ENCODE results near the gene SPC24. TPM values are rescaled to one million over a fixed set of nuclear protein-coding genes. Genes with fewer than 3 reads are reported as not detected.
A peak's percentile ranks its signal among the peaks of the same experiment; 100 is the strongest.

The SPC24 gene
- total RNA-seq, 1 experiment from 2014 or later: 36.4 TPM

- intact Hi-C loops (cut with micrococcal nuclease; ENCODE audit: unreplicated experiment): no loop called here
- CTCF ChIA-PET: no interaction called here
- Mint-ChIP-seq H3K36me3 (ENCODE audit: insufficient read depth, unreplicated experiment) (peaks cover 8% of the 10 kb centered on the region), H3K9me3 (ENCODE audit: low read depth, unreplicated experiment) (no peaks in the 10 kb centered on the region), H3K4me1 (ENCODE audit: low read depth, unreplicated experiment) (no peaks in the 10 kb centered on the region), H3K27me3 (ENCODE audit: unreplicated experiment) (no peaks in the 10 kb centered on the region), H3K4me3 (ENCODE audit: low read depth, unreplicated experiment) (no peak overlapping the region), H3K27ac (ENCODE audit: unreplicated experiment) (no peak overlapping the region)
- no TSS peak for BruUV-seq (replicated peaks)
- TF ChIP-seq CTCF (IDR thresholded peaks at IDR 0.05; ENCODE audit: unreplicated experiment): no peak
- DNase-seq: peak; percentile 18
Observed at GRCh38 chr19:11168568-11168967, 13.0 kb upstream of the SPC24 start.

- H3K27ac Mint-ChIP-seq (ENCODE audit: unreplicated experiment): no peak overlapping the region
- no TSS peak for BruUV-seq (replicated peaks)
- intact Hi-C loops (cut with micrococcal nuclease; ENCODE audit: unreplicated experiment): no loop called here
- DNase-seq: no peak
- no peak overlapping the region for H3K4me3 Mint-ChIP-seq (ENCODE audit: low read depth, unreplicated experiment)
- TF ChIP-seq CTCF (IDR thresholded peaks at IDR 0.05; ENCODE audit: unreplicated experiment): no peak
- H3K4me1 Mint-ChIP-seq (ENCODE audit: low read depth, unreplicated experiment): no peaks in the 10 kb centered on the region
- H3K36me3 Mint-ChIP-seq (ENCODE audit: insufficient read depth, unreplicated experiment): peaks cover 4% of the 10 kb centered on the region
- no peaks in the 10 kb centered on the region for H3K27me3 Mint-ChIP-seq (ENCODE audit: unreplicated experiment)
- CTCF ChIA-PET: interaction anchor here (1.1 kb wide), 1 partner anchor 10 kb away, joined by 3 read pairs; no protein-coding TSS in a partner anchor
- no peaks in the 10 kb centered on the region for H3K9me3 Mint-ChIP-seq (ENCODE audit: low read depth, unreplicated experiment)
Observed at GRCh38 chr19:11166281-11167142, 10.9 kb upstream of the SPC24 start.

GRCh38 chr19:11165486-11166030 lies 10.0 kb upstream of the SPC24 start:
- H3K27ac Mint-ChIP-seq (ENCODE audit: unreplicated experiment): no peak overlapping the region
- no peaks in the 10 kb centered on the region for H3K9me3 Mint-ChIP-seq (ENCODE audit: low read depth, unreplicated experiment)
- CTCF ChIA-PET: no interaction called here
- H3K4me3 Mint-ChIP-seq (ENCODE audit: low read depth, unreplicated experiment): no peak overlapping the region
- intact Hi-C loops (cut with micrococcal nuclease; ENCODE audit: unreplicated experiment): no loop called here
- H3K36me3 Mint-ChIP-seq (ENCODE audit: insufficient read depth, unreplicated experiment): peaks cover 4% of the 10 kb centered on the region
- DNase-seq: no peak
- H3K4me1 Mint-ChIP-seq (ENCODE audit: low read depth, unreplicated experiment): no peaks in the 10 kb centered on the region
- BruUV-seq (replicated peaks): no TSS peak
- no peaks in the 10 kb centered on the region for H3K27me3 Mint-ChIP-seq (ENCODE audit: unreplicated experiment)
- TF ChIP-seq CTCF (IDR thresholded peaks at IDR 0.05; ENCODE audit: unreplicated experiment): no peak

GRCh38 chr19:11164879-11165406 lies 9.4 kb upstream of the SPC24 start:
- intact Hi-C loops (cut with micrococcal nuclease; ENCODE audit: unreplicated experiment): no loop called here
- no peaks in the 10 kb centered on the region for H3K27me3 Mint-ChIP-seq (ENCODE audit: unreplicated experiment)

More at GRCh38 chr19:11164879-11165406, 9.4 kb upstream of the SPC24 start:
- Mint-ChIP-seq H3K9me3 (ENCODE audit: low read depth, unreplicated experiment) (no peaks in the 10 kb centered on the region), H3K36me3 (ENCODE audit: insufficient read depth, unreplicated experiment) (peaks cover 3% of the 10 kb centered on the region), H3K27ac (ENCODE audit: unreplicated experiment) (no peak overlapping the region), H3K4me3 (ENCODE audit: low read depth, unreplicated experiment) (no peak overlapping the region), H3K4me1 (ENCODE audit: low read depth, unreplicated experiment) (no peaks in the 10 kb centered on the region)
- DNase-seq: no peak
- no TSS peak for BruUV-seq (replicated peaks)
- TF ChIP-seq CTCF (IDR thresholded peaks at IDR 0.05; ENCODE audit: unreplicated experiment): no peak
- CTCF ChIA-PET: no interaction called here

All from Calu3 (cell line).